Vagina (tissue), 2 donors: Measurements from ENCODE around the gene EHBP1L1.

ENCODE experiments used
- CTCF ChIP-seq, 3 experiments: fragments of 450-650 bp in 2 of 3; fragments of 200-600 bp in 1 of 3; sonication (generic) in 1 of 3; IDR thresholded peaks; one replicate each; pipeline ENCODE4 v1.5.1; 2017 to 2019; ENCODE audit warnings: antibody characterized with exemption in 3 of 3, mild to moderate bottlenecking in 2 of 3, moderate library complexity in 2 of 3
- POLR2AphosphoS5 ChIP-seq, 2 donors: sonication (generic); formaldehyde crosslinking; IDR thresholded peaks; one replicate each; pipeline ENCODE4 v1.9.0; 2017; ENCODE audit warnings: antibody characterized with exemption in 2 of 2, mild to moderate bottlenecking in 2 of 2, low read depth in 1 of 2; ENCODE audit not compliant: insufficient read depth in 1 of 2

GRCh38 chr11:65554842-65555430, 20.9 kb upstream of the EHBP1L1 start:
- TF ChIP-seq CTCF (IDR thresholded peaks at IDR 0.05) (no peak), POLR2AphosphoS5 (IDR thresholded peaks at IDR 0.05; ENCODE audit: insufficient read depth in 1 of 2, low read depth in 1 of 2) (no peak)
